ENCODE results near the gene HIGD1B. TPM values are rescaled to one million over a fixed set of nuclear protein-coding genes. Genes with fewer than 3 reads are reported as not detected.

HIGD1B gene
- total RNA-seq, 1 experiment from 2014 or later, result not detected

DNA sequence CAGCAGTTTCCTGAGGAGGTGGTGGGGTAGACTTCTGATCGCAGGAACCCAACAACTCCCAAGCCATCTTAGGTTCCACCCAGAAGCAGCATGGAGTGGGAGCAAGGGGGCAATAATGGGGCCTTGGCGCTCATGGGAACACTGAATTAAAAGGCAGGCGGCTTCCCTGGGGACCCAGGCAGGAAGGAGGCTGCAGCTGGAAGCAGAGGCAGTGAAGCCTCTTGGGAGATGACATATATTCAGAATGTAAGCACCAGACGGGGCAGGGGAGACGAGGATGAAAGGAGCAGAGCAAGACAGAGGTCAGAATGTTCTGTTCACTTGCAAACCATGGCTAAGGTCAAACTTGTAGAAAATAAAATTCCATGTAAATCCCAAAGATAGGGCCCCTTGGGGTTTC lies 2.9 kb downstream of the HIGD1B start:
- Histone ChIP-seq H3K36me3 (replicated peaks; ENCODE audit: control insufficient read depth, insufficient read depth, low read length) (peaks cover 36% of the 10 kb centered on the region), H3K27me3 (ENCODE audit: control insufficient read depth, insufficient read depth, low read length) (no peaks in the 10 kb centered on the region), H3K4me3 (ENCODE audit: insufficient read depth, low read depth, low read length) (no peak overlapping the region)
- DNase-seq, result no peak

DNA sequence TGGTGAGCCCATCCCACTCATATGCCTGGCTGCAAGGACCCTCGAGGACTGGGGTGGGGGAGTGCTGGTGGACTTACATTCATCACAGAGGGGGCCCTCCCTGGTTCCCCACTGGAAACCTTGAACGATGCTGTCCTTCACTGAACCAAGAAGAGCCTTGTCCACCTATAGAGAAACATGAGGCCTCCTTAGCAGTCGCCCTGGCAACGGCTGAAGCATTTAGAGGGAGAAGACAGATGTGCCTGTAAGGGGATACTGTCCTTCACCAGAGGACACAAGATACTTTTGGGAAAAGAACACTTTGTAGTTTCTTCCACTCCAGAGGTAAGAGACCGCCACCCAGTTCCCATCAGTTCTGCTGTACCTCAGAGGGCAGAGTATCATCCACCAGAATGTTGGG lies 6.5 kb downstream of the HIGD1B start:
- peaks cover 61% of the 10 kb centered on the region for H3K36me3 ChIP-seq (replicated peaks; ENCODE audit: control insufficient read depth, insufficient read depth, low read length)
- no peaks in the 10 kb centered on the region for H3K27me3 ChIP-seq (ENCODE audit: control insufficient read depth, insufficient read depth, low read length)
- no peak overlapping the region for H3K4me3 ChIP-seq (ENCODE audit: insufficient read depth, low read depth, low read length)
- no peak for DNase-seq

DNA sequence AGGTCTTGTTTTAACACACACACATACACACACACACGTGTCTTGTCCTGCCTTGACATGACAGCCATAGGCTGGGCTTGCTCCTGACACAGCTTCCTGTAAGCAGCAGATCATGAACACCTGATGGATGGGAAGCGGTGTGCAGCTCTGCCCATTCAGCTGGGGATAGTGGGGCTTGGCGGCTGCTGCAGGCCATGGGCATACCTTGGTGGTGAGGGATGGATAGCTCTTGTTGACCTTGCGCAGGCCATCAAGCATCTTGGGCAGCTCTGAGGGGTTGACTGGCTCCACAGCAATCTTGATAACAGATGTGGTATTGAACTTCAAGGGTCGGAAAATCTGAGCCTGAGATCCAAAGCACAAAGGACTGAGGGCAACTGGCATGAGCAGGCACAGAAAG lies 12.0 kb downstream of the HIGD1B start:
- Histone ChIP-seq H3K27me3 (ENCODE audit: control insufficient read depth, insufficient read depth, low read length) (no peaks in the 10 kb centered on the region), H3K4me3 (ENCODE audit: insufficient read depth, low read depth, low read length) (no peak overlapping the region), H3K36me3 (replicated peaks; ENCODE audit: control insufficient read depth, insufficient read depth, low read length) (peaks cover 68% of the 10 kb centered on the region)
- DNase-seq, result no peak

DNA sequence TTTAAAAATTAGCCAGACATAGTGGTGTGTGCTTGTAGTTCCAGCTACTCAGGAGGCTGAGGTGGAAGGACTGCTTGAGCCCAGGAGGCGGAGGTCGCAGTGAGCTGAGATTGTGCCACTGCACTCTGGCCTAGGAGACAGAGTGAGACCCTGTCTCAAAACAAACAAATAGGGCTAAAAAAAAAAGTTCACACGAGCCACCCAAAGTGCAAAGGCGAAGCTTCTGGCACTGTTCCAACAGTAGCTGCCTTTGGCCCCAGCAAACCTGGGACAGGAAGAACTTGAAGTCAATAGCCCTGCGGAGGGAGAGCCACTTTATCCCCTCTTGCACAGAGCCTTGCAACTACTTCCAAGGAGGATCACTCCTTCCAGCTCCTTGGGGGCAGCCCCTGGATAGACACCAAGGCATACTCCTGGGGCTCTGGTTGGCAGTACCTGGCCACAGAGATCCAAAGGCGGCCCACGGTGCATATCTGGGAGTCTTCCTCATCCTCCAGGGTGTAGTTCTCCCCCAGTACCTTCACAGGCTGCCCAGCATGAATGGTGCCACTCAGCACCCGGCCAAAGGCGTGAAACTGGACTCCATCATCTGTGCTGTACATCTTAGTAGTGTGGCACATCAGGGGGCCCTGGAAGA lies 14.7 kb downstream of the HIGD1B start:
- Histone ChIP-seq H3K4me3 (ENCODE audit: insufficient read depth, low read depth, low read length) (no peak overlapping the region), H3K36me3 (replicated peaks; ENCODE audit: control insufficient read depth, insufficient read depth, low read length) (peaks cover 57% of the 10 kb centered on the region), H3K27me3 (ENCODE audit: control insufficient read depth, insufficient read depth, low read length) (no peaks in the 10 kb centered on the region)
- no peak for DNase-seq

DNA sequence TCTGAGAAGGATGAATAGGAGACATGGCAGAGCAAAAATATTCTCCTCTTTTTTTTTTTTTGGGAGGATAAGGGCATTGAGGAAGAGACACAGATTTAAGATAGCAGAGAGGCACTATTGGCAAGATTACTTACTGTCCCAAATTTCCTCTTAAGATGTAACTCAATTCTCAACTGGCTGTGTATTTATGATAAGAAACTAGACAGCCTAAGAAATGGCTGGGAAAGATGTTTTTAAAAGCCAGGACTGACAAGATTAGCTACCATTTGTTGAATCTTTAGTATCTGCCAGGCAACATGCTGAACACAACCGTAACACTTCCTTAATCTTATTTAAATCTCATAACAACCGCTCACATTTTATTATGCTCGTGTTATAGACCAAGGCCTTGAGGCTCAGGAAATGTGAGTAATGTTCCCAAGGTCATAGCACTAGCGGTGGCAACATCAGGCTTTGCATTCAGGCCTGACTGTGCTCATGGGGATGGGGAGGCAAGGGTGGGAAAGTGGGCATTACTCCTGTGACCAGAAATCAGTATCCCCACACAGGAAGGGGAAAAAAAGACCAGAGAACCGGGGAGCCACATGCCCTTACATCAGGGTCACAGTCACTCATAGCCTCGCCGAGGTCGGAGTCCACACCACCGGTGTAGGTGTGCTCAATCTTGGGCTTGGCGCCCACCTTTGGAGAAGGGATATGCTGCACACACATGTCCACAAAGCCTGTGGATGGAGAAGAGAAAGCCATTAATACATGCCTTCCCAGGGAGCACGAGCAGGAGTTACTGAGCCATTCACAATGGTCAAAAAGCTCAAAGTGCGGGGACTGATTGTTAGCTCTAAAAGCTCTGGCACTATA lies 15.6 kb downstream of the HIGD1B start:
- H3K36me3 ChIP-seq (replicated peaks; ENCODE audit: control insufficient read depth, insufficient read depth, low read length), result peaks cover 57% of the 10 kb centered on the region
- no peak overlapping the region for H3K4me3 ChIP-seq (ENCODE audit: insufficient read depth, low read depth, low read length)
- H3K27me3 ChIP-seq (ENCODE audit: control insufficient read depth, insufficient read depth, low read length), result no peaks in the 10 kb centered on the region
- no peak for DNase-seq

DNA sequence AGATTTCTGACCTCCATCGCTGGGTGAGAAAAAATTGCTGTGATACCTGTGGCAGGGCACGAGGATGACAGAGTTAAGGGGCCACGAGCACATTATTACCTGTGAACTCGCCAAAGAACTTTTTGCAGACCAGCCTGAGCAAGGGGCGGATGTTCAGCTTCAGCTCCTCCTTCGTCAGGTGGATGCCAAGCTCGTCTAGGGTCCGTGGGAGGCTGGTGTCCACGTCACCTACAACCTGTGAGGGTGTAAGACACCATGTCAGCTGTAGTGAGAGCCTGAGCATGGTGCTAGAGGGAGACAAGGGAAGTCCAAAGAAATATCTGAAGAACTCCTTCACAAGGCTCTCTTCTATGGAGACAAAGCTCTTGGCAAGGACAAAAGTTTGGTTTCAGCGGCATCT lies 17.1 kb downstream of the HIGD1B start:
- Histone ChIP-seq H3K36me3 (replicated peaks; ENCODE audit: control insufficient read depth, insufficient read depth, low read length) (peaks cover 50% of the 10 kb centered on the region), H3K27me3 (ENCODE audit: control insufficient read depth, insufficient read depth, low read length) (no peaks in the 10 kb centered on the region), H3K4me3 (ENCODE audit: insufficient read depth, low read depth, low read length) (no peak overlapping the region)
- DNase-seq, result no peak

DNA sequence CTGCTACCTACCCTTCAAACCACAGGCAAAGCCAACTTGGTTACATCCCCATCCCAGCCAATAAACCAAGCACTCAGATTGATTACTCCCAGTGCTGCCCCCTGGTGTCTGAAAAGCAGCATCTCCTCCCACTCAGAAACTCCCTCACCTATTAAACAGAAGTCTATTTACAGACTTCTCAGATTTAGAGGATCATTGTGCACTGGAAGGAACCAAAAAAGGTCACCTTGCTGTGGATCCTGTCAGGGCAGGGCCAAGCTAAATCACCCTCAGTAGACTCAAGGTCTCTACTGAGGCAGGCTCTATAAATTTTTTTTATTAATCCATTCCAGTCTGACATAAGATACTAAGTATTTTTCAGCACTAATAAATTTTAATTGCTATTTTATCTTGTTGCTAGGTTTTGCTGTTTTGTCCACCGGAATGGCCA lies 17.6 kb downstream of the HIGD1B start:
- Histone ChIP-seq H3K4me3 (ENCODE audit: insufficient read depth, low read depth, low read length) (no peak overlapping the region), H3K36me3 (replicated peaks; ENCODE audit: control insufficient read depth, insufficient read depth, low read length) (peaks cover 46% of the 10 kb centered on the region), H3K27me3 (ENCODE audit: control insufficient read depth, insufficient read depth, low read length) (no peaks in the 10 kb centered on the region)
- peak; percentile 83 for DNase-seq

DNA sequence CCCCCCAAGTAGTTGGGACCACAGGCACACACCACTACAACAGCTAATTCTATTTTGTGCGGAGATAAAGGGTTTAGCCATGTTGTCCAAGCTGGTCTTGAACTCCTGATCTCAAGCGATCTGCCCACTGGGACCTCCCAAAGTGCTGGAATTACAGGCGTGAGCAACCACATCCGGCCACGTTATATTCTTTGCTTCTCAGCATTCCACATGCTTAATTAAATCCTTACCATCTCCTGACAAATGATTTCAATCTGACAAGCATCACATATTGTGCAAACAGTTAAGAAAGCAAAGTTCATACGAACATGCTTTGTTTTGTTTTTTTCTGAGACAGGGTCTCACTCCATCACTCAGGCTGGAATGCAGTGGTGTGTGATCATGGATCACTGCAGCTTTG lies 18.2 kb downstream of the HIGD1B start:
- no peaks in the 10 kb centered on the region for H3K27me3 ChIP-seq (ENCODE audit: control insufficient read depth, insufficient read depth, low read length)

DNA sequence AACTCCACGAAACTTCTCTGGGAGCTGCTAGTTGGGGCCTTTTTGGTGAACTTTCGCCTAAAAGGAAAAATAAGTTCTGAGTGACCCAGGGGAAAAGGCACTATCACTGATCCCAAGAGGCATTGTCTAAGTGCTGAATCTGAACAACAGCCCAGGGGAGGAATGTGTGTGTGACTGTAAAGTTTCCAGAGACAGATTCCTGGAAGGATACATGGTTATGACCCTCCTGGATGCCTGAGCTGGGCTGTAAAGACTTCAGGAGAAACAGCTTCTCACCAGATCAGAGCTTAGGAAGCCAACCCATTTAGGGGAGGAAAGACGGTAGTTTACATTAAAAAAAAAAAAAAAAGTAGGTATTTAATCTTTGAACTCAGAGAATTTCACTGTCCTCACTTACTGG lies 20.2 kb downstream of the HIGD1B start:
- H3K36me3 ChIP-seq (replicated peaks; ENCODE audit: control insufficient read depth, insufficient read depth, low read length), result peaks cover 48% of the 10 kb centered on the region
- H3K27me3 ChIP-seq (ENCODE audit: control insufficient read depth, insufficient read depth, low read length), result no peaks in the 10 kb centered on the region
- H3K4me3 ChIP-seq (ENCODE audit: insufficient read depth, low read depth, low read length), result no peak overlapping the region
- no peak for DNase-seq

More for the DNA sequence above, 18.2 kb downstream of the HIGD1B start:
- H3K36me3 ChIP-seq (replicated peaks; ENCODE audit: control insufficient read depth, insufficient read depth, low read length), result peaks cover 47% of the 10 kb centered on the region
- H3K4me3 ChIP-seq (ENCODE audit: insufficient read depth, low read depth, low read length), result no peak overlapping the region
- no peak for DNase-seq

DNA sequence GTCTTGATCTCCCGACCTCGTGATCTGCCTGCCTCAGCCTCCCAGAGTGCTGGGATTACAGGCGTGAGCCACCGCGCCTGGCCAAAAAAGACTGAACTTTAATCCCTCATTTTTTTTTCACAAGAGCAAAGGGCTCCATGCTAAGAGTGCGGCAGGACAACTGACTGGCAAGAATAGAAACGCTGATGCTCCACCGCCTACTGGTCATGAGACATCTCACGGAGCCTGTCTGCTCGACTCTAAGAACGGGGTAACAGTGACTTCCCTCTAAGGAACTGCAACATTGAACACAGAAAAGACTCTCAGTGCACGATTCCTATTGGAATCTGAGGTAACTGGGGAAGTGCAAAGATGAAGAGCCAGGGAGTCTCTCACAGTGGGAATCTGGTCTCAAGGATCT lies 23.9 kb downstream of the HIGD1B start:
- H3K36me3 ChIP-seq (replicated peaks; ENCODE audit: control insufficient read depth, insufficient read depth, low read length), result peaks cover 39% of the 10 kb centered on the region
- no peaks in the 10 kb centered on the region for H3K27me3 ChIP-seq (ENCODE audit: control insufficient read depth, insufficient read depth, low read length)
- DNase-seq, result no peak
- H3K4me3 ChIP-seq (ENCODE audit: insufficient read depth, low read depth, low read length), result no peak overlapping the region

DNA sequence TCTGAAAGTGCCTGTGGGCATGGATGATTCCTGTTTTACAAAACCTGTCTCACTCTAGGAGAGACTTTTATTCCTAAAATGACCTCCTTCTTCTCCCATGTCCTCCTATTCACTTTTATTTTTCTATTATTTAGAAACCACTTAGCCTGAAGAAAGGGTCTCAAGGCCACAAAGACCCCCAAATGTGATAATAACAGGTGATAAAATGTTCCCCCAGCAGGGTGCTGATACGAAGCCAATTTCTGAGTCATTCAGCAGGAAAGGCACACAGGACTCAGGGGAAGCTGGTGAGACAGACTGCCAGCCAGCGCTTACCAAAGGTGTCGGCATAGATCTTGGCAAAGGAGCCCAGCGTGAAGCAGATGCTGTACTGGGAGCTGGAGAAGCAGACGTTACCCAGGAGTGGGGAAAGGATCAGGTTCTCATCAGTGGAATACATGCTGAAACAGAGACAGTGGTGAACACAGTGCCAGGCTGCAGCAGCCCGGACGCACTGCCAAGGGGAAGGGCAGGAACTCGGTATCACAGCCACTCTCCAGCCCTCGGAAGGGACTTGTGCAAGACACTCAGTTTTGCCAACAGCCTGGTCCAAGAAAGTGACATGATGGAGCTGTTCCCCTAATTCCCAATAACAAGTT lies 24.6 kb downstream of the HIGD1B start:
- no peaks in the 10 kb centered on the region for H3K27me3 ChIP-seq (ENCODE audit: control insufficient read depth, insufficient read depth, low read length)
- no peak overlapping the region for H3K4me3 ChIP-seq (ENCODE audit: insufficient read depth, low read depth, low read length)
- H3K36me3 ChIP-seq (replicated peaks; ENCODE audit: control insufficient read depth, insufficient read depth, low read length), result peaks cover 38% of the 10 kb centered on the region
- DNase-seq, result no peak

DNA sequence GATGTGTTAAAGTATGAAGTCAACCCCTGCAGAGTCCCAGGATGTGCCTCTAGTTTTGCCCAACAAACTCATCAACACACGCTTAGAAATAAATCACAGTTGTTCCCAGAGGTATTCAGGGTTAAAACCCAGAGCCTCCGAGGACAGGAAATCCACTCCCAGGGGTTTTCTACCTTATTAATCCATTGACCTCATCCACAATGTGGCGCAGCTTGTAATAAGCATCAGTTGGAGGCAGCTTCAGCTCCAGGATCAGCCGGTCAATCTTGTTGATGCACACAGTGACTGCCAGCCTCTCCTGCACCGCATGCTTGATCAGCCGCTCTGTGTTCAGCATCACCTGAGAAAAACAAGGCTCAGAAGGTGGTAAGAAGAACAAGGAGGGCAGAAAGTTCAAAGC lies 28.1 kb downstream of the HIGD1B start:
- Histone ChIP-seq H3K4me3 (ENCODE audit: insufficient read depth, low read depth, low read length) (no peak overlapping the region), H3K27me3 (ENCODE audit: control insufficient read depth, insufficient read depth, low read length) (no peaks in the 10 kb centered on the region), H3K36me3 (replicated peaks; ENCODE audit: control insufficient read depth, insufficient read depth, low read length) (peaks cover 31% of the 10 kb centered on the region)
- no peak for DNase-seq

DNA sequence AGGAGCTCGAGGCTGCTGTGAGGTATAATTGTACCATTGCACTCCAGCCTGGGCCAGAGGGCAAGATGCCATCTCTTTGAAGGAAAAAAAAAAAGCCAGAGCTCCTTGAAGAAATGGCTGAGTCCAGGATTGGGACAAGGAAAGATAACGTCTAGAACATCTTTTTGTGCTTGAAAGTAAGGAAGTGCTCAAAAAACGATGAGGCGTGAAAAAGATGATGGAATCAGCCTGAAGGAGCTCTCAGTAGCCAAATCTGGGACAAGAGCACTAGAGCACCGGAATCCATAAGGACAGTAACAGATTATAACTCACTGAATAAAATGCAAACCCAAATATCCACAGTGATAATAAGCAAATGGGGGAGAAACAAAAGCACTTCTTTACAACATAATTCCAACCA lies 29.4 kb downstream of the HIGD1B start:
- Histone ChIP-seq H3K36me3 (replicated peaks; ENCODE audit: control insufficient read depth, insufficient read depth, low read length) (peaks cover 26% of the 10 kb centered on the region), H3K27me3 (ENCODE audit: control insufficient read depth, insufficient read depth, low read length) (no peaks in the 10 kb centered on the region), H3K4me3 (ENCODE audit: insufficient read depth, low read depth, low read length) (no peak overlapping the region)
- no peak for DNase-seq

DNA sequence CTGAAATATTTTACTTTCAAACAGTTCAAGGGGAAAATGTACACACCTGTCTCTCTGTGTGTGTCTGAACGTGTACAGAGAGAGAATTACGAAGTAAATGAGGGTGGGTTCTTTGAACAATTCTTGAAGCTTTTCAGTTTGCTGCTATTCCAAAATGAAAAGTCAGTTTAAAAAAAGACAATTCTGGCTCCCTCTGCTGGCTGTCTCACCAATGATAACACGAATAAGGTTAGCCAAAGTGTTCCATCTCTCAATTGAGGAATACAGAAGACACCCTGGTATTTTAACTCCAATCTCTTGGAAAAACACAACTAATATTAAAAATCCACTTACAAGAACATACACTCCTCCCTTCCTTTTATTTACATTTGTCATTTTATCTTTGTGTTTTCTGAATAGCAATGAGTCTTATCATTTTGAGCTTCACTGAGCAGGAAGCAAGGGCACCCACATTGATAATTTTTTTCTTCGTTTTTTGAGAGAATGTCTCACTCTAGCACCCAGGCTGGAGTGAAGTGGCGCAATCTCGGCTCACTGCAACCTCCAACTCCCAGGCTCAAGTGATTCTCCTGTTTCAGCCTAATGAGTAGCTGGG lies 31.0 kb downstream of the HIGD1B start:
- Histone ChIP-seq H3K4me3 (ENCODE audit: insufficient read depth, low read depth, low read length) (no peak overlapping the region), H3K27me3 (ENCODE audit: control insufficient read depth, insufficient read depth, low read length) (no peaks in the 10 kb centered on the region), H3K36me3 (replicated peaks; ENCODE audit: control insufficient read depth, insufficient read depth, low read length) (peaks cover 24% of the 10 kb centered on the region)
- DNase-seq, result peak; percentile 65

DNA sequence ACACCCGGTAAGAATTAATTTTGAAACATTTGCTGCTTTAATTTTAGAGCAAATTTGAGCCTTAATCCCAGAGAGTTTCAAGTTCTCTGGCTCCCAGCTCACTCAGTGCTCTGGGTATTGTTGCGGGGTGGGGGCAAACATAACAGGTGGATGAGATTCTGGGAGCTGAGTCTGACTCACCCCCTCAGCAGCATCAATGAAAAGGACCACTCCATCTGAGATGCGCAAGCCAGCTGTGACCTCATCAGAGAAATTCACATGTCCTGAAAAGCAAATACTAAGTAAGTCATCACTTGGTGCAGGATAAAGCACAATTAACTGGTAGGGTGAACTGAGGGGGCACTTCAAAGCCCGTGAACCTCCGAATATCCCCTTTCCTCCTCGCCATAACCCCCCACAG lies 31.7 kb downstream of the HIGD1B start:
- no peak for DNase-seq
- Histone ChIP-seq H3K27me3 (ENCODE audit: control insufficient read depth, insufficient read depth, low read length) (no peaks in the 10 kb centered on the region), H3K36me3 (replicated peaks; ENCODE audit: control insufficient read depth, insufficient read depth, low read length) (peaks cover 24% of the 10 kb centered on the region), H3K4me3 (ENCODE audit: insufficient read depth, low read depth, low read length) (no peak overlapping the region)
